ENCODE results near the gene CNDP2.

GRCh38 chr18:74512321-74513053, 16.3 kb downstream of the CNDP2 start:
- TF ChIP-seq CTCF (IDR thresholded peaks at IDR 0.05; ENCODE audit: poor library complexity): no peak
- TF ChIP-seq EZH2 (IDR thresholded peaks at IDR 0.05; ENCODE audit: borderline replicate concordance): no peak

All from hepatocyte (in vitro differentiated cells).